GM13977 (cell line): ENCODE data around the gene GALNT13.
A peak's percentile ranks its signal among the peaks of the same experiment; 100 is the strongest.

Experiments used
- DNase-seq: peaks from one replicate; pipeline ENCODE4 v3.0.0; 2012; ENCODE audit warnings: low spot score
- CTCF ChIP-seq: IDR thresholded peaks from 2 replicates; pipeline ENCODE4 v1.5.1; 2012; ENCODE audit warnings: mild to moderate bottlenecking, control low read depth; ENCODE audit not compliant: insufficient read depth; ENCODE audit errors: extremely low read depth, missing control alignments
- in situ Hi-C: fragments of 300-500 bp; cut with MboI; formaldehyde crosslinking; loops from one replicate; pipeline ENCODE4 v1.12.0; 2022; ENCODE audit warnings: low sequenced_read_pairs, low pct_unique_long_range_greater_than_20kb, mixed read lengths, inconsistent platforms; ENCODE audit not compliant: unreplicated experiment

Gene GALNT13

GRCh38 chr2:154447727-154448418 lies 576.2 kb downstream of the GALNT13 start:
- no peak for TF ChIP-seq CTCF
- in situ Hi-C loops: no loop called here
- DNase-seq: no peak

GRCh38 chr2:154449951-154450658 lies 578.4 kb downstream of the GALNT13 start:
- no peak for DNase-seq
- TF ChIP-seq CTCF: no peak
- in situ Hi-C loops: no loop called here

- DNase-seq: no peak
- no peak for TF ChIP-seq CTCF
- in situ Hi-C loops: no loop called here
Measured at GRCh38 chr2:154452471-154452870, 580.7 kb downstream of the GALNT13 start.

GRCh38 chr2:154452906-154453493 lies 581.3 kb downstream of the GALNT13 start:
- peak; percentile 54 for TF ChIP-seq CTCF

GRCh38 chr2:154455166-154455565 lies 583.4 kb downstream of the GALNT13 start:
- no peak for DNase-seq
- in situ Hi-C loops: no loop called here
- TF ChIP-seq CTCF: no peak

More at GRCh38 chr2:154452906-154453493, 581.3 kb downstream of the GALNT13 start:
- DNase-seq: peak; percentile 7
- in situ Hi-C loops: no loop called here

GRCh38 chr2:154455866-154456265 lies 584.1 kb downstream of the GALNT13 start:
- DNase-seq: no peak
- in situ Hi-C loops: no loop called here
- no peak for TF ChIP-seq CTCF
